GM20000 (cell line): ENCODE results near the gene PTPRM.
"Not testable (repeated sequence)": the region's sequence is repeated elsewhere in the genome, so short reads cannot be mapped to it uniquely, and the experiment has no call there.

Experiments
- DNase-seq: peaks from one replicate; pipeline ENCODE4 v3.0.0; 2012; ENCODE audit warnings: low spot score
- CTCF ChIP-seq: IDR thresholded peaks from 2 replicates; pipeline ENCODE4 v1.5.1; 2012; ENCODE audit warnings: mild to moderate bottlenecking, control low read depth; ENCODE audit errors: extremely low read depth, missing control alignments

Gene PTPRM

GRCh38 chr18:7953095-7953958, 386.2 kb downstream of the PTPRM start:
- no peak for TF ChIP-seq CTCF
- peak; percentile 32 for DNase-seq

- DNase-seq, result no peak
- TF ChIP-seq CTCF, result no peak
Measured at GRCh38 chr18:7954238-7954637, 387.1 kb downstream of the PTPRM start.

- TF ChIP-seq CTCF, result no peak
- DNase-seq, result no peak
Measured at GRCh38 chr18:7955175-7955574, 388.1 kb downstream of the PTPRM start.

- TF ChIP-seq CTCF, result no peak
- no peak for DNase-seq
Measured at GRCh38 chr18:7957297-7957696, 390.2 kb downstream of the PTPRM start.

- TF ChIP-seq CTCF, result no peak
- no peak for DNase-seq
Measured at GRCh38 chr18:7958081-7958896, 391.2 kb downstream of the PTPRM start.

GRCh38 chr18:7958897-7959146, 391.7 kb downstream of the PTPRM start:
- TF ChIP-seq CTCF, result no peak
- no peak for DNase-seq

- not testable (repeated sequence) for DNase-seq
Measured at GRCh38 chr18:7966682-7967081, 399.6 kb downstream of the PTPRM start.
